OCI-LY1 (cell line): ENCODE results near the gene ACSM4.

Source experiments
- EZH2 ChIP-seq: fragments of 200-600 bp; sonication (generic), shearing (Covaris generic); IDR thresholded peaks from 2 replicates; pipeline ENCODE4 v1.8.0; 2017; ENCODE audit warnings: borderline replicate concordance, mixed run types, mild to moderate bottlenecking, antibody characterized with exemption, low read length, moderate library complexity, mixed read lengths
- TF ChIP-seq, protein P1 (sequence below): fragments of 200-600 bp; sonication (generic), shearing (Covaris generic); IDR thresholded peaks from 2 replicates; pipeline ENCODE4 v1.5.1; 2017; ENCODE audit warnings: mild to moderate bottlenecking, antibody characterized with exemption, low read length, moderate library complexity, mixed read lengths

DNA sequence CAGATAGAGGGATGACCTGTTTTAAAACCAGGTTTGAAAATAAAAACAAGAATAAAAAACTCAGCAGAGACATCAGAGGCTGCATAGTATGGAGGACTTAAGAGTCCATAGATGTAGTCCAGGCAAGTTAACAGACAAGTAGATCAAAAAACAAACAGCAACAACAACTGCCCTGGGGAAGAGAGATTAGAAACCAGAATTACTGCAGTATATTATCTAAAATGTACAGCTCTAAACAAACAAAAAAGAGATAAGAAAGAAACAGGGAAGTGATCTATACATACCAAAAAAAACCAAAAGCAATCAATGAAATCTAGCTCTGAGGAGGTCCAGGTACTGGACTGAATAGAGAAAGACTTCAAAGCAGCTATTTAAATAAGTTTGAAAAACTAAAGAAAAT is 48.8 kb downstream of the ACSM4 start:
- TF ChIP-seq, protein P1, sequence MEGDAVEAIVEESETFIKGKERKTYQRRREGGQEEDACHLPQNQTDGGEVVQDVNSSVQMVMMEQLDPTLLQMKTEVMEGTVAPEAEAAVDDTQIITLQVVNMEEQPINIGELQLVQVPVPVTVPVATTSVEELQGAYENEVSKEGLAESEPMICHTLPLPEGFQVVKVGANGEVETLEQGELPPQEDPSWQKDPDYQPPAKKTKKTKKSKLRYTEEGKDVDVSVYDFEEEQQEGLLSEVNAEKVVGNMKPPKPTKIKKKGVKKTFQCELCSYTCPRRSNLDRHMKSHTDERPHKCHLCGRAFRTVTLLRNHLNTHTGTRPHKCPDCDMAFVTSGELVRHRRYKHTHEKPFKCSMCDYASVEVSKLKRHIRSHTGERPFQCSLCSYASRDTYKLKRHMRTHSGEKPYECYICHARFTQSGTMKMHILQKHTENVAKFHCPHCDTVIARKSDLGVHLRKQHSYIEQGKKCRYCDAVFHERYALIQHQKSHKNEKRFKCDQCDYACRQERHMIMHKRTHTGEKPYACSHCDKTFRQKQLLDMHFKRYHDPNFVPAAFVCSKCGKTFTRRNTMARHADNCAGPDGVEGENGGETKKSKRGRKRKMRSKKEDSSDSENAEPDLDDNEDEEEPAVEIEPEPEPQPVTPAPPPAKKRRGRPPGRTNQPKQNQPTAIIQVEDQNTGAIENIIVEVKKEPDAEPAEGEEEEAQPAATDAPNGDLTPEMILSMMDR: no peak
- no peak for TF ChIP-seq EZH2
